IPS DF 4.7 (cell line): ENCODE results near the gene ZNRF2.
"Not testable (repeated sequence)": the region's sequence is repeated elsewhere in the genome, so short reads cannot be mapped to it uniquely, and the experiment has no call there.

Experiments
- DNase-seq: peaks from one replicate; pipeline ENCODE4 v3.0.0-alpha.2; 2013; ENCODE audit warnings: low spot score; ENCODE audit errors: extremely low read depth

Gene ZNRF2

GRCh38 chr7:30353932-30354607 is 69.7 kb downstream of the ZNRF2 start:
- DNase-seq: no peak

- no peak for DNase-seq
Measured at GRCh38 chr7:30354791-30355190, 70.4 kb downstream of the ZNRF2 start.

GRCh38 chr7:30359957-30360356 is 75.6 kb downstream of the ZNRF2 start:
- no peak for DNase-seq

GRCh38 chr7:30363778-30364563 is 79.6 kb downstream of the ZNRF2 start:
- DNase-seq: no peak

- no peak for DNase-seq
Measured at GRCh38 chr7:30364773-30365172, 80.4 kb downstream of the ZNRF2 start.

GRCh38 chr7:30365621-30366020 is 81.2 kb downstream of the ZNRF2 start:
- no peak for DNase-seq

GRCh38 chr7:30366606-30367005 is 82.2 kb downstream of the ZNRF2 start:
- no peak for DNase-seq

GRCh38 chr7:30367561-30367960 is 83.2 kb downstream of the ZNRF2 start:
- DNase-seq: no peak

- no peak for DNase-seq
Measured at GRCh38 chr7:30369879-30370278, 85.5 kb downstream of the ZNRF2 start.

- DNase-seq: no peak
Measured at GRCh38 chr7:30371321-30371720, 86.9 kb downstream of the ZNRF2 start.

GRCh38 chr7:30378275-30378674 is 93.9 kb downstream of the ZNRF2 start:
- no peak for DNase-seq

GRCh38 chr7:30379131-30379530 is 94.7 kb downstream of the ZNRF2 start:
- no peak for DNase-seq

- no peak for DNase-seq
Measured at GRCh38 chr7:30379741-30380140, 95.3 kb downstream of the ZNRF2 start.

GRCh38 chr7:30380294-30380693 is 95.9 kb downstream of the ZNRF2 start:
- no peak for DNase-seq

GRCh38 chr7:30380824-30381223 is 96.4 kb downstream of the ZNRF2 start:
- DNase-seq: not testable (repeated sequence)

- DNase-seq: no peak
Measured at GRCh38 chr7:30382607-30383006, 98.2 kb downstream of the ZNRF2 start.

GRCh38 chr7:30389791-30390190 is 105.4 kb downstream of the ZNRF2 start:
- no peak for DNase-seq

- DNase-seq: no peak
Measured at GRCh38 chr7:30390736-30391636, 106.6 kb downstream of the ZNRF2 start.

- DNase-seq: no peak
Measured at GRCh38 chr7:30391806-30392205, 107.4 kb downstream of the ZNRF2 start.

GRCh38 chr7:30395676-30396075 is 111.3 kb downstream of the ZNRF2 start:
- no peak for DNase-seq

- no peak for DNase-seq
Measured at GRCh38 chr7:30396389-30396788, 112.0 kb downstream of the ZNRF2 start.

- DNase-seq: no peak
Measured at GRCh38 chr7:30403477-30403876, 119.1 kb downstream of the ZNRF2 start.
